Mesendoderm (in vitro differentiated cells): ENCODE results near the gene GUK1.
A peak's percentile ranks its signal among the peaks of the same experiment; 100 is the strongest.

ENCODE experiments used
- DNase-seq: peaks from one replicate; pipeline ENCODE4 v3.0.0; 2013
- H2AK5ac ChIP-seq: 2 replicates; pipeline ENCODE4 v1.6.1; 2013; ENCODE audit warnings: low read length, inconsistent platforms
- H2BK120ac ChIP-seq: 2 replicates; pipeline ENCODE4 v1.6.1; 2013; ENCODE audit warnings: low read depth, mild to moderate bottlenecking, low read length, moderate library complexity, mixed read lengths
- H2BK15ac ChIP-seq: replicated peaks from 2 replicates; pipeline ENCODE4 v1.6.1; 2013; ENCODE audit warnings: low read depth, mild to moderate bottlenecking, moderate library complexity
- H2BK5ac ChIP-seq: 2 replicates; pipeline ENCODE4 v1.6.1; 2013; ENCODE audit warnings: low read length, inconsistent platforms
- H3K18ac ChIP-seq: 2 replicates; pipeline ENCODE4 v1.6.1; 2013; ENCODE audit warnings: mild to moderate bottlenecking, low read length, mixed read lengths
- H3K23ac ChIP-seq: one replicate; pipeline ENCODE4 v1.6.1; 2013; ENCODE audit warnings: low read length
- H3K27ac ChIP-seq: 2 replicates; pipeline ENCODE4 v1.5.1; 2013; ENCODE audit warnings: low read depth, mild to moderate bottlenecking, inconsistent platforms, low read length, moderate library complexity
- H3K27me3 ChIP-seq: 2 replicates; pipeline ENCODE4 v1.6.1; 2013; ENCODE audit warnings: low read length, control low read depth, mild to moderate bottlenecking, inconsistent platforms; ENCODE audit not compliant: insufficient read depth, poor library complexity
- H3K36me3 ChIP-seq: 2 replicates; pipeline ENCODE4 v1.6.1; 2013; ENCODE audit warnings: low read length, inconsistent platforms; ENCODE audit not compliant: control insufficient read depth, insufficient read depth
- H3K4ac ChIP-seq: one replicate; pipeline ENCODE4 v1.6.1; 2013; ENCODE audit warnings: low read depth, mild to moderate bottlenecking, low read length, moderate library complexity
- H3K4me1 ChIP-seq: 2 replicates; pipeline ENCODE4 v1.6.1; 2013; ENCODE audit warnings: low read depth, low read length, inconsistent platforms; ENCODE audit not compliant: control insufficient read depth
- H3K4me2 ChIP-seq: 2 replicates; pipeline ENCODE4 v1.6.1; 2013; ENCODE audit warnings: low read length
- H3K4me3 ChIP-seq: 2 replicates; pipeline ENCODE4 v1.5.1; 2013; ENCODE audit warnings: mild to moderate bottlenecking, low read length
- H3K56ac ChIP-seq: one replicate; pipeline ENCODE4 v1.6.1; 2013; ENCODE audit warnings: low read length
- H3K79me1 ChIP-seq: 2 replicates; pipeline ENCODE4 v1.6.1; 2013; ENCODE audit warnings: low read length, inconsistent platforms
- H3K79me2 ChIP-seq: 2 replicates; pipeline ENCODE4 v1.6.1; 2013; ENCODE audit warnings: mild to moderate bottlenecking, low read length; ENCODE audit not compliant: control insufficient read depth, insufficient read depth
- H3K9ac ChIP-seq: 2 replicates; pipeline ENCODE4 v1.6.1; 2013; ENCODE audit warnings: low read length, inconsistent platforms
- H4K5ac ChIP-seq: one replicate; pipeline ENCODE4 v1.6.1; 2013; ENCODE audit warnings: low read length
- H4K8ac ChIP-seq: one replicate; pipeline ENCODE4 v1.6.1; 2013; ENCODE audit warnings: low read depth, mild to moderate bottlenecking, control low read depth, low read length, moderate library complexity
- WGBS: extraction: QIAGEN DNeasy Blood & Tissue Kit; methylation state at CpG from one replicate; pipeline ENCODE4 v1.1.7; 2013; ENCODE audit warnings: low lambda C conversion rate, missing lambda C conversion rate; ENCODE audit not compliant: insufficient coverage; ENCODE audit errors: extremely low coverage; 5-methylcytosine and 5-hydroxymethylcytosine counted together

The GUK1 gene

GRCh38 chr1:228180959-228181644 lies 41.0 kb downstream of the GUK1 start:
- Histone ChIP-seq H3K27me3 (no peaks in the 10 kb centered on the region), H3K9ac (no peak overlapping the region), H4K5ac (no peak overlapping the region), H3K4ac (no peak overlapping the region), H2BK15ac (no peak overlapping the region), H2BK120ac (no peak overlapping the region), H2BK5ac (no peak overlapping the region), H3K79me1 (no peaks in the 10 kb centered on the region), H3K4me2 (no peak overlapping the region), H3K4me1 (peaks cover 6% of the 10 kb centered on the region), H3K36me3 (no peaks in the 10 kb centered on the region), H3K23ac (no peak overlapping the region), H3K18ac (no peak overlapping the region), H3K79me2 (no peaks in the 10 kb centered on the region), H3K27ac (no peak overlapping the region), H3K4me3 (no peak overlapping the region), H4K8ac (no peak overlapping the region), H2AK5ac (no peak overlapping the region), H3K56ac (no peak overlapping the region)
- WGBS = no CpG with 5 or more reads among the region's 7 CpGs
- DNase-seq = no peak

GRCh38 chr1:228181645-228182034 lies 41.6 kb downstream of the GUK1 start:
- no peak overlapping the region for H3K56ac ChIP-seq
- no peak overlapping the region for H3K4ac ChIP-seq
- no peak overlapping the region for H4K5ac ChIP-seq
- H3K79me1 ChIP-seq = no peaks in the 10 kb centered on the region
- H2BK15ac ChIP-seq = no peak overlapping the region
- H2BK5ac ChIP-seq = no peak overlapping the region
- no peak overlapping the region for H4K8ac ChIP-seq
- no peak overlapping the region for H3K27ac ChIP-seq
- H3K23ac ChIP-seq = no peak overlapping the region
- H3K79me2 ChIP-seq = no peaks in the 10 kb centered on the region
- no CpG with 5 or more reads among the region's 9 CpGs for WGBS
- no peaks in the 10 kb centered on the region for H3K36me3 ChIP-seq
- no peak overlapping the region for H2BK120ac ChIP-seq
- no peak for DNase-seq
- H3K4me3 ChIP-seq = no peak overlapping the region
- no peak overlapping the region for H3K18ac ChIP-seq
- no peak overlapping the region for H2AK5ac ChIP-seq
- H3K9ac ChIP-seq = no peak overlapping the region
- no peak overlapping the region for H3K4me2 ChIP-seq
- peaks cover 6% of the 10 kb centered on the region for H3K4me1 ChIP-seq
- H3K27me3 ChIP-seq = no peaks in the 10 kb centered on the region

GRCh38 chr1:228182296-228183030 lies 42.4 kb downstream of the GUK1 start:
- Histone ChIP-seq H3K56ac (no peak overlapping the region), H3K4ac (no peak overlapping the region), H3K79me1 (no peaks in the 10 kb centered on the region), H3K79me2 (no peaks in the 10 kb centered on the region), H3K4me3 (no peak overlapping the region), H4K8ac (no peak overlapping the region), H4K5ac (no peak overlapping the region), H2AK5ac (no peak overlapping the region), H3K23ac (no peak overlapping the region), H3K36me3 (no peaks in the 10 kb centered on the region), H3K4me1 (peaks cover 6% of the 10 kb centered on the region), H2BK15ac (no peak overlapping the region), H3K18ac (no peak overlapping the region), H3K27me3 (no peaks in the 10 kb centered on the region), H2BK5ac (no peak overlapping the region), H3K4me2 (no peak overlapping the region), H2BK120ac (no peak overlapping the region), H3K9ac (no peak overlapping the region), H3K27ac (no peak overlapping the region)
- WGBS = no CpG with 5 or more reads among the region's 32 CpGs
- DNase-seq = no peak

- Histone ChIP-seq H3K23ac (no peak overlapping the region), H4K8ac (no peak overlapping the region), H2BK5ac (no peak overlapping the region), H3K27ac (no peak overlapping the region), H3K27me3 (no peaks in the 10 kb centered on the region), H3K4me3 (no peak overlapping the region), H4K5ac (no peak overlapping the region), H3K56ac (no peak overlapping the region), H3K79me2 (no peaks in the 10 kb centered on the region), H2BK15ac (no peak overlapping the region), H2AK5ac (no peak overlapping the region), H3K4ac (no peak overlapping the region), H3K4me1 (peaks cover 6% of the 10 kb centered on the region), H3K4me2 (no peak overlapping the region), H3K9ac (no peak overlapping the region), H2BK120ac (no peak overlapping the region), H3K18ac (no peak overlapping the region), H3K79me1 (no peaks in the 10 kb centered on the region), H3K36me3 (no peaks in the 10 kb centered on the region)
- WGBS = no CpG with 5 or more reads among the region's 7 CpGs
- no peak for DNase-seq
These were observed 44.1 kb downstream of the GUK1 start for GRCh38 chr1:228184152-228184551.

GRCh38 chr1:228185641-228185965 lies 45.5 kb downstream of the GUK1 start:
- Histone ChIP-seq H3K4me3 (no peak overlapping the region), H3K4me1 (peaks cover 6% of the 10 kb centered on the region), H4K8ac (no peak overlapping the region), H3K27me3 (no peaks in the 10 kb centered on the region), H2AK5ac (no peak overlapping the region), H3K4me2 (no peak overlapping the region), H3K36me3 (no peaks in the 10 kb centered on the region), H3K18ac (no peak overlapping the region), H3K79me1 (no peaks in the 10 kb centered on the region), H2BK120ac (no peak overlapping the region), H2BK15ac (no peak overlapping the region), H2BK5ac (no peak overlapping the region), H3K56ac (peak overlapping the region; percentile 49), H3K9ac (no peak overlapping the region), H3K23ac (no peak overlapping the region), H3K27ac (no peak overlapping the region), H4K5ac (no peak overlapping the region), H3K79me2 (no peaks in the 10 kb centered on the region), H3K4ac (no peak overlapping the region)
- WGBS = no CpG with 5 or more reads among the region's 11 CpGs
- DNase-seq = peak; percentile 79
